ENCODE data around the gene FBXW9.
A peak's percentile ranks its signal among the peaks of the same experiment; 100 is the strongest.

The FBXW9 gene

DNA sequence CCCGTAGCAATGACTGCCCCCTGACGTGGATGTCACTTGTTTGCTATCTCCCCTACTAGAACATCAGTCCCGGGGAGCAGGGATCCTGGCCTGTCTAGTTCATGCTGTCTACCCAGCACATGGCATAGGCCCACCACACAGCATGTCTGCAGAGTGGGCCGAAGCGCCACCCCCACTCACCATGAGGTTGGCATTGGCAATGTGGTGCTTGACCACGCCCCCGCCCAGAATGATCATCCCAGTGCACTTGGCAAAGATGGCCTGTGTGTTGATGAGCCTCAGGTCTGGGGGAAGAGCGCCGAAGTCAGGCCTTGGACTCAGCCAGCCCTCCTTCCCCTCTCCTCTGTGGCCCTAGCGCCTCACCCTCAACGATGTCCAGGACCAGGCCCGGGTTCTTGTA, 19.5 kb downstream of the FBXW9 start:
- no peak for DNase-seq

DNA sequence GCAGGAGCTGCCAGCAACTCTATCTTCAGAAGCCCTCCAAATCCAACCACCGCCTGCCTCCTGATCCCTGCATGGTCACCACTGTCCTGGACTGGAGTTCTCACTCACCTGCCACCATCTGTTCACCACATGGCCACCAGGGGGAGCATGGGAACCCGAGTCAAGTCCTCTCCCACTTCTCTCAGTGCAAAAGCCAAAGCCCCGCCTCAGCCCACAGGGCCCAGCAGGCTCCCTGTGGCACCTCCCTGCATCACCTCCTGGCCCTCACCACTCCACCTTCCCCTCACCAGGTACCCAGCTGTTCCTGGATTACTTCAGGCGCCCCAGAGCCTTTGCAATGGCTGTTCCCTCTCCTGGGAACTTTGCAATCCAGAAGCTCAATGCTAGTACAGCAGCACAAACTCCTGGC, 20.0 kb downstream of the FBXW9 start:
- peak; percentile 67 for DNase-seq

DNA sequence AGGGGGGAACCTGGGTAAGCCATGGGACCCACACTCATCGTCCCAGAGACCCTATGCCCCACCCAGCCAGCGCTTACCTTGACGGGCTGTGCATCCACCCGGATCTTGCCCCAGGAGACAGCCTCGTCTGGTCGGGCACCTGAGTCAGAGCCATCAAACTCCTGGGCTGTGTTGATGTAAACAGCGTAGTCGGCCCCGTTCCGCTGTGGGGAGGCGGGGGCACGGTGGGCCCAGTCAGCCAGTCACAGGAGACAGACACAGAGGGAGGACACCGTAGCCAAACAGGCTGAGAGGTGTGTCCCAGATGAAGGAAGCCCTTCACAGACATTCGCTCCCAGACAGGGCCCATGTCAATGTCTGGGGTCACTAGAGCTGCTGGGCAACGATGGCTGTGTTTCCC, 20.5 kb downstream of the FBXW9 start:
- DNase-seq = no peak

DNA sequence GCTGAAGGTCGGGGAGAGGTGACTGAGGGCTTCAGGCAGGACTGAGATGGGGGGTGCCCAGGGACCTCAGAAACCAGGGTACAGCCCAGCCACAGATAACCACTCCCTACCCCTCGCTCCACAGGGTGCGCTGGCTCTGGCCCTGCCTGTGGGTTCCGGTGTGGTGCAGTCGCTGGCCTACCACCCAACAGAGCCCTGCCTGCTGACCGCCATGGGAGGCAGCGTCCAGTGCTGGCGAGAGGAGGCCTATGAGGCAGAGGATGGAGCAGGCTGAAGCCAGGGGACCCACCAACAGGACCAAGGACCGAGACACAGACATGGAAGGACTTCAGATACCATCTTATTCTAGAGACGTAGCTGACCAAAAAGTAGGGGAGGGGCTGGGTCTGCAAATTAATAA, 21.0 kb downstream of the FBXW9 start:
- DNase-seq = no peak

DNA sequence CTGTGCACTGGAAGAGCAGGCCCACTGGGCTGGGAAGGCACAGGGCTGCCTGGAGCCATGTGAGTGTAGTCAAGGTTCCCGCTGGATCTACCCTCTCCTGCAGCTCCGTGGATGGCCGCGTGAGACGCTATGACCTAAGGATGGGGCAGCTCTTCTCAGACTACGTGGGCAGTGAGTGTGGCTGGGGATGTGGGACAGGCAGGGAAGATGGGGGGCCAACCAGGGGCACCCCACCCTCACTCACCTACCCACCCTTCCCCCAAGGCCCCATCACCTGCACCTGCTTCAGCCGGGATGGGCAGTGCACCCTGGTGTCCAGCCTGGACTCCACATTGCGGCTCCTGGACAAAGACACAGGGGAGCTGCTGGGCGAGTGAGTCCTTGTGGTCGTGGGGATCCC, 23.7 kb downstream of the FBXW9 start:
- no peak for DNase-seq

DNA sequence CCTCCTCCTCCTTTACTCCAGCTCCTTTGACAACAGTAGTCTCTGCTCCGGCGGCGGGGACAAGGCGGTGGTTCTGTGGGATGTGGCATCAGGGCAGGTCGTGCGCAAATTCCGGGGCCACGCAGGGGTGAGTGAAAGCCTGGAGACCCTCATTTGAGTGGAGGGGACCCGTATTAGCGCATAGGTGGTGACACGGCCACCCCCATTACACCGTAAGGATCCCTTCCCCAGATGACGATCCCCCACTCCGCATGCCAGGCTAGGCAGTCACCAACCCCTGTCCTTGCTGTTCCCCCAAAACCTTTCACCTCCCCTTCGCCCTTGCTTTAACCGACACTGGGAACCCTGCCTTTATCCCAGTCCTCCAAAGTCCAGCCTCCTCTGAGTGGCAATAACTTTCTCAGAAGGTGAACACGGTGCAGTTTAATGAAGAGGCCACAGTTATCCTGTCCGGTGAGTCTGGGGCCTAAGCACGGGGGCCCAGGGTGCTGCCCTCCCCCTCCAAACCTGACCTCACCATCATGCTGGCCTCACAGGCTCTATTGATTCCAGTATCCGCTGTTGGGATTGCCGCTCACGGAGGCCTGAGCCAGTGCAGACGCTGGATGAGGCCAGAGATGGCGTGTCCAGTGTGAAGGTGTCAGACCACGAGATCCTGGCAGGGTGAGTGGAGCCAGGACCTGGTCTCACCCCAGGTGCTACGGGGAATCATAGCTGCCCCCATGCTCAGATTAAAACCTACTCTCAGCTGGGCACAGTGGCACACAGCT, 26.1 kb downstream of the FBXW9 start:
- no peak for DNase-seq

DNA sequence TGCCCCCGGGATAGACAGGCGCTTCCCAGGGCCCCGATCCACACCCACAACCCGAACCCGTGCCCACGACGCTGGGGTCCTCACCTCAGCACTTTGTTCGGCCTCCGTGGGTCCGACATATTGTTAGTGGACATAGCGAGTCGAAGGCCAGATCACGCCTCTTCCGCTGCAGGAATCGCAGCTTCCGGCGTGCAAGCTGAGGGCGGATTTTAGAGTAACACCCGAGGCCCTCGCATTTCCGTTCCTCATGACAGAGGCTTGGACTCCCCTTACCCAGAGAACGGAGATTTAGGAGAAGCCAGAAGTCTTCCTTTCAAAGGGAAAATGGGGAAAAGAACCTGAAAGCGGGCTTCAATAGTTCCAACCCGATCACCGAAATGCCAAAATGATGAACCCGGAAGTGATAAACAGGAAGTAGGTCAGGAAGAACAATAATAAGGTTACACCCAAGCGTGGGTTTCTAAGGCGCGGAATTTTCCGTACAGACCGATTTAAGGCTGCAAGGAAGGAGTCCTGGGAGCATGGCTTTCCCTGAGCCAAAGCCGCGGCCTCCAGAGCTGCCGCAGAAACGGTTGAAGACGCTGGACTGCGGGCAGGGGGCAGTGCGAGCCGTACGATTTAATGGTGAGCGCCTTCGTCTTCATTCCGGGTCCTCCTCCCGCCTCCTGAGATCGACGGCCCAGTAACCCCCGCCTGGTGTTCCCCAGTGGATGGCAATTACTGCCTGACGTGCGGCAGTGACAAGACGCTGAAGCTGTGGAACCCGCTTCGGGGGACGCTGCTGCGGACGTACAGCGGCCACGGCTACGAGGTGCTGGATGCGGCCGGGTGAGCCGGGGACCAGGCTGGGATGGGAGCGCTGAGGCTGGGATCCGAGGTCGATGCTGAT, 26.9 kb downstream of the FBXW9 start:
- DNase-seq = peak; percentile 75

DNA sequence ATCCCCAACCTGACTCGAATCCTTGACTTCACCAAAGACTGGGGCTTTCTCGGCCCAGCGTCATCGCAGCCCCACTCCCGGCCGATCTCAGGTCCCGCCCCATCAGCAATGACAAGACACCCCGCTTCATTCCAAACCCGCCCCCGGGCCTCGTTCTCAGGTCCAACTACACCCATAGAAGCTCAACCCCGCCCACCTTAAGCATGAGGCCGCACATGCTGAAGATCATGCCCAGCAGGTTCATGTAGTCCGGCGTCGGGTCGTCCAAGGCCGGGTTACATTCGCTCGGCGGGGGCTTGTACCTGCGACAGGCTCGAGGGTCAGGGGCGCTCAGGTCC, 27.5 kb downstream of the FBXW9 start:
- DNase-seq = no peak

DNA sequence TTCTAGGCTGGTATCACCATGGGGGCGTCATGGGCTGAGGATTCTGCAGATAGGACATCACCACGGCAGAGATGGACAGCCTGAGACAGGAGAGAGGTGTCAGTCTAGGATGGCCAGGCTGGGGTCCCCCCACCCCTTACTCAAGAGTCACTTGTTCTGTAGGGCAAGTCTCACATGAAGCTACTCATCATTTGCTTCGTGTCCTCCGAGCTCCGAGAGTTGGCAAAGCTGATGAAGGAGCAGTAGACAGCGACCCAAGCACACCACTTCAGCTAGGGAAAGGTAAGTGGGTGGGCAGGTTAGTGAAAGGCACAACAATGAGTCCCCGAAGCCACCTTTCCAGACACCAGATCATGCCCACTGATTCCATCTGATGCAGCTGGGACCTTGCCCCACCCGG, 28.1 kb downstream of the FBXW9 start:
- DNase-seq = no peak

DNA sequence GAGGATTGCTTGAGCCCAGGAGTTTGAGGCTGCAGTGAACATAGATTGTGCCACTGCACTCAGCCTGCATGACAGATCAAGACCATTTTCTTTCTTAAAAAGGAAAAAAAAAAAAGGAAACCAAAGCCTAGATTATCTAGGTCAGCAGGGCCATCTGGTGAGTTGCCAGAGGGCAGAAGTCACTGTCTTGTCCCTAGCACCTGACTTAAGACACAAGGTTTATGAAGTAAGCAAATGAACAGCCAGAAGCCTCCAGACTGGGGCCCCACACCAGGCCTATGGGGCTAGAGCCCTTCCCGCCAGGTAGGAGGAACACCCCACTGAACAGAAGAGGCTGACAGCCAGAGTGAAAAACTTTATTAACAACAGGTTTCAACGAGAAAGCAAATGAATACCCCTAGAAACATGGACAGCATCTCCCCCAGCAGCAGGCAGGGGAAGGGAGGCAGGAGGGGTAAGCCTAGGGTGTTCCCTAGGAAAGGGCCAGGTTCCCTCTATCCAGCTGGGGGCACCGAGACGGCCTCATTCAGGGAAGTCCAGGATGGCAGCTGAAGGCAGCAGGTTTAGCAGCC, 28.6 kb downstream of the FBXW9 start:
- no peak for DNase-seq

DNA sequence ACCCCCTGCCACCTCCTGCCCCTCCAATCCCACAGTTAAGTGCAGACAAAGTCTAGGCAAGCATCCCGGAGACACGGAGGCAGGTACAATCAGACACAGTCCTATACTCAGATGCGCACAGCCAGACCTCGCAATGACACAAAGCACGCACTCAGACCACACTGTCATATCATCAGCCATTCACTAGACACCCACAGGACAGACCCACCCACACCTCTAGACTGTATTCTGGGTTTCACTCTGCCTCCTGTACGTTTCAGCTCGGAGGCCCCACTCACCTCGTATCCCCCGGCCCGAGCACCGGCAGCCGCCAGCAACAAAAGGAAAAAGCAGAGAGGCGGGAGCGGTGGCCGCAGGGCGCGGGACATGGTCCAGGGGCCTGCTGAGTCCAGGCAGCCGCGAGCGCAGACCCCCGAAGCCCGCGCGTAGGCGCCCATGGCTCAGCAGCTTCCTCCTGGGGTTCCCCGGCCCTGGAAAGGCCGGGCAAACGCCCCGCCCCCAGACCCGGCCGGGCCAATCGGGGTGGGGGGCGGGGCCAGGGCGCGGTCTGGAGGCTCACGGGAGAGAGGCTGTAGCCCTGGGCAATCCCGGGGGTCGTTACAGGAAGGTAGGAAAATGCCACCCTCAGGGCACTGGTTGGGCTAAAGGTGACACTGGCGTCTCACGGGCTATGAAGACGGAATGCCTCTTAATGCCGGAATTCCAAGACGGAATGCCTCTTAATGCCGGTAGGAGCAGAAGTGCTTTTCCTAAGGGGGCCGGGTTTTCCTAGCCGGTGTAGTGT, 30.0 kb downstream of the FBXW9 start, which contains the start of the genes MAN2B1 and WDR83:
TSS of gene MAN2B1 (minus strand) at position 478 of the 784 bp plus-strand sequence. CDS start at position 437, 41 bp downstream.
TSS of gene WDR83 (plus strand) at position 543 of the 784 bp plus-strand sequence. CDS start 2,984 bp downstream, outside the sequence.
- peak; percentile 75 for DNase-seq

DNA sequence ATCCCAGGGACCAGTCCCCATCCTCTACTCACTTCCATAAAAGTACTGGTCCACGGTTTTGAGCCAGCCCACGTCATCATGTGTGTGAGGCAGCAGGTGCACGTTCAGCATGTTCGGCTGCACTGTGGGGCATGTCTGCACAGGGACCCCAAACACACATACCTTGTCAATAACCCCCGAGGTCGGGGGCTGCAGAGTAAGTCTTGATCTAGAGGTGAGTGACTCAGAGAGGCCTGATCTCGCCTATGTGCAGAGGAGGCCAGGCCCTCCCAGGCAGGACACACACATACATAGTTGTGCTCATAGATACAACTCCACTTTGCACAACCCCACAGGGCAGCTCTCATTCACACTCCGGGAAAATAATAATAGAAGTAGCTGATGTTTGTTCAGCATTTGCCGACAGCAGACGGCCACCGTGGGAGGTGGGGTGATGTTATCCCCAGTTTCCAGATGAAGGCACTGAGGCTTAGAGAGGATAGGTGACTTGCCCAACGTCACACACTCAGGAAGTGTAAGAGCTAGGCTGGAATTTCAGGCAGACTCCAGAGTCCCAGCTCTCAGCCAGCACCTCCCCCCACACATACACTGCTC, 30.7 kb downstream of the FBXW9 start:
- DNase-seq = no peak

DNA sequence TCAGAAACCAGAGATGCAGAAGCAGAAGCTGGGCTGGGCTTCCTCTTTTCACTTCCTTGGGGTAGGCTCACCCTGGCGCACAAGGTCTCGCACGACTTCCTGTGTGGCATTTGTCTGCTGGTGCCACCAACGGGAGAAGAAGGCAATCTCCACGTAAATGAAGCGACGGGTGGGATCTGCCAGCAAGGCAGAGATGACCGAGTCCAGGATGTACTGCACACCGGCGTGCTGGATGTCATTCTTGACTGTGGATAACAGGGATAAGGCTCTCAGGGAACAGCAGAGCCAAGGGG, 31.2 kb downstream of the FBXW9 start:
- DNase-seq = no peak

DNA sequence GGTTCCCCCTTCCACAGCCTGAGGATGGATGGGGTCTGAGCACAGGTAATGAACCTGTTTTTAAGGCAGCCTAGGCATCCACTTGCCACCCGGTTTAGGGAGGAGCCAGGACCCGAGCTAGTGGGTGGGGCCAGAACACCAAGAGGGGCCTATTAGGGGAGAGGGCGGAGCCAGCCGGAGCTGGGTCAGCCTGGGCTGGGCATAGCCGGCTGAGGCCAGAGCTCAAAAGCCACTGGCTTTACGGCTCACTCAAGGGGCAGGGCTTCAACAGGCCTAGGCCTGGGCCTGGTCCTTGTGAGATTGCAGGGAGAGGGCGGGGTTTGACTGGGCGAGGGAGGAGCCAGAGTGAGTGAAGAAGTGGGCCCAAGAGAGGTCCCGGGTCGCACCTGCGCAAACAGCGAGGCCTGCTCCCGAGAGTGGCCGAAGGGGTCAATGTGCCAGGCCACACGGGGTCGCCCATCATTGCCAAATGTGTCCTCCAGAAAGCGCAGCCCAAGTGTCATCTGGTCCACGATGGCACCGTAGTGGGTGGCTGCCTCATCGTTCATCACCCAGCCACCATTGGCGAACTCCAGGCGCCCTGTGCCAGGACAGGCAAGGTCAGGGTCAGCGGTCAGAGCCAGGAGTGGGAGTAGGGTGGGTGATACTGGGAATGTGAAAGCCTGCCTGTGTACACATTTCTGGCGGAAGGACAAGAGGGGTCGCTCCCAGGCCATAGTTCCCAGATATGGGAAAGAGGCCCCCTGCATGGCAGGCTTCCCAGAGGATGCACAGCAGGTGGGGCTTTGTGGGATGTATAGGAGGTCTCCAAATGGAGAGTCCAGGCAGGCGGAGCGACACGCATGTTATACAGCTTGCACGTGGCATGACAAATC, 31.8 kb downstream of the FBXW9 start:
- DNase-seq = no peak

DNA sequence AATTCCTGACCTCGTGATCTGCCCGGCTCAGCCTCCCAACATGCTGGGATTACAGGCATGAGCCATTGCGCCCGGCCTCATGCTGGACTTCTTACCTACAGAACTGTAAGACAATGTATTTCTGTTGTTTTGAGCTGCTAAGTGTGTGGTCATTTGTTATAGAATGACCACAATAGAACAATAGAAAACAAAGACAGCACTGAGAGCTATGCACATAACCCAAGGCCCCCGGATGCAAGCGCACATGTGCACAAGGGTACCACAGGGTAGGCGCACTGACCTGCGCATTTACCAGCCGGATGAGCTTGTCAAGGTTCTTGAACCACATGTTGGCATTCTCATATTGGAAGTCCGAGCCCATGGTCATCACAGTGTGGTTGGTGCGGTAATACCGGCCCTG, 35.5 kb downstream of the FBXW9 start:
- DNase-seq = no peak

DNA sequence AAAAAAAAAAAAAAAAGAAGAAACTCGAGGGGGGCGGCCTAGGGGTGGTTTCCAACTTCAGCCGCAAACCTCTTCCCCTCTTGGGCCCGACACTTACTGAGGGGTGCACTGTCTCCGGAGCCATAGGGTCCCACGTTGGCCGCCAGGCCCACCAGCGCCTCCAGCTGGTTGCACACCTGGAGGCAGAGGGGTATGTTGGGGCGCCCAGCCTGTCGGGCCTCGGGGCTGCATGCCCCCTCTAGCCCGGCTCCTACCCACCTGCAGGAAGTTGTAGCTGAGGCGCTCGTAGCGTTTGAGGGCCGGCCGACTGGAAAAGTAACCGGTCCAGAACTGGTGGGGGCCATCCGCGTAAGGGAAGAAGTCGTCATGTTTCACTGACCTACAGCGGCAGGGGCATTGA, 38.5 kb downstream of the FBXW9 start:
- DNase-seq = no peak

DNA sequence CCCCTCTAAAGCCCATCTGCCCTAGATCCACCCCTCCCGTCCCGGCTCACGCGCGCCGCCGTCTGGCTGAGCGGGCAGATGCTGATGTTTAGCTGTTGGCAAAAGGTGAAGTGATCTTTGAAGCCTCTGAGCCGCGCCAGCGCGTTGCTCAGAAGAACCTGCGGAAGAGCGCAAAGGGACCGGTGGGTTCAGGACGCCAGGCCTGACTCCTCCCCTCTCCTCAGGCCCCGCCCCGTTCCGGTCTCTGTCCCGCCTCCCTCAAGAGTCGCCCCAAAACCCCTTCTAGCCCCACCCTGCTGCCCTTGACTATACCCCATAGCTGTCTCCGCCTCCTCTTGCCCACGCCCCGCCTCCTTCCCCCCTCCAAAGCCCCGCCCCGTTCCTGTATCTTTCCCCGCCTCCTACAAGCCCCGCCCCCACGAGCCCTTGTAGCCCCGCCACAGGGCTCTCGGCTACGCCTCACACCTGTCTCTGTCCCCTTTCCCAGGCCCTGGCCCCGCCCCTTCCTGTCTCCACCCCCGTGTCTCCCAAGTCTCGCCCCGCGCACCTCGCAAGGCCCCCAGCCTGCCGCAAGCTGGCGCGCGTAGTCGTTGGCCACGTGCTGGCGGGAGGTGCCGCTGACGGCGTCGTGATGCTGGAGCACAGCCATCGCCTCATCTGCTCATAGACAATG, 39.4 kb downstream of the FBXW9 start:
- no peak for DNase-seq

DNA sequence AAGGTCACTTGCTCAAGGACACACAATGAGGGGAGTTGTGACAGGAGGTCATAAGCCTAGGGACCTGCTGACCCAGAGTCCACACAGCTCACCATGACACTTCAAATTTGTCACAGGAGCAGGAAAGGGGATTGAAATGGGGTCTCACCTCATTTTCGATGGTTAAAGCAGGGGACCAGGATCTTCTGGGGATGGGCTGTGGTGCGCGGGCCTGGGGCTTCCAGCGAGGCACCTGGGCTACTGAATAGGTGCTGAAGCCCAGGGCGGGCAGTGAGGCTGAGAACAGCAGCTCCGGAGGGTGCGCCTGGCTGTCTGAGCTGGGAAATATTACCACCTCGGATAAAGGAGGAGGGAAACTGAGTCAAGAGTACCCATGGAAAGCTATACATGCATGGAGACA, 40.9 kb downstream of the FBXW9 start:
- DNase-seq = no peak

DNA sequence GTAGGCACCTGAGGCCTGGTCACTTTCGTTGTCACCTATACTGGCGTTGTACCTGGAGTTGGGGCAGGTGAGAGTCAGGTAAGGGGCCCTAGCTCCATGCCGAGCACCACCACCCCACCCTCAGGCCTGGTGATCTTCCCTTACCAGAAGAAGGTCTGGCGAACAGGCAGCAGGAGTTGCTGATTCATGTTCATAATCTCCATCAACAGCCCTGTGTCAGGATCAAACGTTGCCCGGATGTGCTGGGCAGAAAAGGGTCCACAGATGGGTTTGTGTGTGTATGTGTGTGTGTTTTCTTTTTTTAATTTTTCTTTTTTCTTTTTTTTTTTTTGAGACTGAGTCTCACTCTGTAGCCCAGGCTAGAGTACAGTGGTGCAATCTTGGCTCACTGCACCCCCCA, 44.2 kb downstream of the FBXW9 start:
- DNase-seq = no peak

DNA sequence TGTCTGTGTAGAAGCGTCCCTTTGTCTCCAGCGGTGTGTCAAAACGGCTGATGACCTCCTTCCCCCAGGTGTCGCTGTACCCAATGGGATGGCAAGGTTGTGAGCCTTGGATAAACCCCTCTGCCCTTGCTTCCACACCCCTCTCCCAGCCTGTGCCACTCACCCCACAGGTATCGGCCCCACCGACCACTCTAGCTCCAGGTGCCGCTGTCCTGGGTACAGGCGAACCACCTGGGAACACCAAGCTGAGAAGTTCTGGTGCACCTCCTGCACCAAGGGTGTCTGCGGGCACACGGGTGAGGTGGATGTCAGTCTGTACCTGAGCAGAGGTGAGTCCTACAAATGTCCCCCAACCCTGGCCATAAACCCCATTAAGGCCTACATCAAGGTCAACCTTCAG, 46.5 kb downstream of the FBXW9 start:
- DNase-seq = no peak

DNA sequence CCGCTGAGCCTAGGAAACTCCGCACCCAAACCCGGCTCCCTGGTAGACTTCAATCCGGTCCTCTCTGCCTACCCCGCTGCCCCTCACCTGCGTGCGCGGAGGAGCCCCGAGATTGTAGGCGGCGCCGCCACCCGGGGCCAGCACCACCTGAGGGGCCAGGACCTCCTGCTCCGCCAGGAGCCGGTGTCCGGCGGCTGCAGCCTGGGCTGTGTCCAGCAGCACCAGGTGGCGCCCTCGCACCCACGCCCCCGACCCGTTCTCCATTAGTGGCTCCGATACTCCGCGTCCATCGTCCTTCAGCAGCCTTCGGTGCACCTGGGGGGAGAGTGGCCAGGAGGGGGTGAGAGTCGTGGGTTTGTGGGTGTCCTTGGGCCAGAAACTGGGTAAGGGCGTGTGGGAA, 48.3 kb downstream of the FBXW9 start:
- no peak for DNase-seq
